ENCODE results near the gene RALGAPA1.
"Not testable (repeated sequence)": the region's sequence is repeated elsewhere in the genome, so short reads cannot be mapped to it uniquely, and the experiment has no call there.

The RALGAPA1 gene

DNA sequence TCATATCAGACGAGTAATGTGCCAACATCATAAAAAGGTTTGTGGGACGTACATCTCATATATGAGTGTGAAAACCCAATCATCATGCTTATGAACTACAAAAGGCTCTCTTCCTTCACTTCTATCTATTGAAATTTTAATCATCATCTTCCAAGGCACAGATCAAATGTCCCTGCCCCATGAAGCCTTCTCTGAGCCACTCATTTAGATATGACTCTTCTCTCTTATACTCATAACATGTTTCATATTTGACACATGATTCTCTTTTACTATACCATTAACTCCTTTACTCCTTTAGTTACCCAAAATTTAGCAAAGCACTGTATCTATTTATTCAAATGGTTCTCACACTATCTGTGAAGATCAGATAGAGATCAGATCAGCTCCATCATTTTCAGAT, 22.2 kb downstream of the RALGAPA1 start:
- Histone ChIP-seq H3K4me3 (ENCODE audit: low read depth in 1 of 2, low read length in 2 of 2) (no peak overlapping the region), H3K4me1 (ENCODE audit: insufficient read depth, low read length) (no peaks in the 10 kb centered on the region), H3K27me3 (ENCODE audit: control insufficient read depth in 1 of 2, insufficient read depth in 2 of 2, low read length in 2 of 2) (no peaks in the 10 kb centered on the region), H3K9me3 (ENCODE audit: low read length) (no peaks in the 10 kb centered on the region), H3K27ac (ENCODE audit: low read depth, low read length) (no peak overlapping the region), H3K36me3 (ENCODE audit: insufficient read depth, low read length) (no peaks in the 10 kb centered on the region), H3K9ac (ENCODE audit: low read length) (no peak overlapping the region)

DNA sequence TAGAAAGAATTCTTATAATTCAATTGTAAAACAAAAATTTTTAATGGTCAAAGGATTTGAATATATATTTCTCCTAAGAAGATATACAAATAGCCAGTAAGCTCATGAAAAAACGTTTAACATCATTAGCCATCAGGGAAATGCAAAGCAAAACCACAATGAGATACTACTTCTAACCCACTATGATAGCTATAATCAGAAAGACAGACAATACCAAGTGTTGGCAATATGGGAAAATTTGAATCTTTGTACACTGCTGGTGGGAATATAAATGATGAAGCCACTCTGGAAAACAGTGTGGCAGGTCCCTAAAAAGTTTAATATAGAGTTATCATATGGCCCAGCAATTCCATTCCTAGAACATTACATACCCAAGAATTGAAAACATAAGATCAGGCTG, 25.4 kb downstream of the RALGAPA1 start:
- Histone ChIP-seq H3K9me3 (ENCODE audit: low read length) (no peaks in the 10 kb centered on the region), H3K27me3 (ENCODE audit: control insufficient read depth in 1 of 2, insufficient read depth in 2 of 2, low read length in 2 of 2) (no peaks in the 10 kb centered on the region), H3K36me3 (ENCODE audit: insufficient read depth, low read length) (no peaks in the 10 kb centered on the region), H3K27ac (ENCODE audit: low read depth, low read length) (no peak overlapping the region), H3K9ac (ENCODE audit: low read length) (no peak overlapping the region), H3K4me1 (ENCODE audit: insufficient read depth, low read length) (no peaks in the 10 kb centered on the region), H3K4me3 (ENCODE audit: low read depth in 1 of 2, low read length in 2 of 2) (no peak overlapping the region)

DNA sequence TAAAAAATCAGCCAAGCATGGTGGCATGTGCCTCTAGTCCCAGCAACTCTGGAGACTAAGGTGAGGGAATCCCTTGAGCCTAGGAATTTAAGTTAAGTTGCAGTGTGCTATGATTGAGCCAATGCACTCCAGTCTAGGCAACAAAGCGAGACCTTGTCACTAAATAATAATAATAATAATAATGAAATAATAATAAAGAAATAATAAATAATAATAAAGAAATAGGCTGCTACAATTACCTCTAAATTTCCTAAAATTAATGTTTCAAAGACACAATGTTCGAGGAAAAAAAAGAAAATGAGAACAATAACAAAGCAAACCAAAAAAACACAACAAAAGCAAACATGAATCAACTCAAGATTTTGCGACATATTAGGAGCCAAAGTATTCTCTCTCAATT, 29.7 kb downstream of the RALGAPA1 start:
- no peak overlapping the region for H3K9ac ChIP-seq (ENCODE audit: low read length)
- no peaks in the 10 kb centered on the region for H3K36me3 ChIP-seq (ENCODE audit: insufficient read depth, low read length)
- no peaks in the 10 kb centered on the region for H3K4me1 ChIP-seq (ENCODE audit: insufficient read depth, low read length)
- no peak overlapping the region for H3K4me3 ChIP-seq (ENCODE audit: low read depth in 1 of 2, low read length in 2 of 2)
- H3K27ac ChIP-seq (ENCODE audit: low read depth, low read length), result no peak overlapping the region
- no peaks in the 10 kb centered on the region for H3K9me3 ChIP-seq (ENCODE audit: low read length)
- H3K27me3 ChIP-seq (ENCODE audit: control insufficient read depth in 1 of 2, insufficient read depth in 2 of 2, low read length in 2 of 2), result no peaks in the 10 kb centered on the region

DNA sequence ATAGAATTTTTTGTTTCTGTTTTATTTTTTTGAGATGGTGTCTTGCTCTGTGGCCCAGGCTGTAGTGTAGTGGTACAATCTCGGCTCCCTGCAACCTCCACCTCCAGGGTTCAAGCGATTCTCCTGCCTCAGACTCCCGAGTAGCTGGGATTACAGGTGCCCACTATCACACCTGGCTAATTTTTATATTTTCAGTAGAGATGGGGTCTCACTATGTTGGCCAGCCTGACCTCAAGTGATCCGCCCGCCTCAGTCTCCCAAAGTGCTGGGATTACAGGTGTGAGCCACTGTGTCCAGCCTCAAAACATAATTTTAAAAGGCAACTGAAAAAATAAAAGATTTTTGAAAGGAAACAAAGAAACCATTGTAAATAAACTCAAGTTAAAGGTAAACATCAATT, 31.5 kb downstream of the RALGAPA1 start:
- H3K4me3 ChIP-seq (ENCODE audit: low read depth in 1 of 2, low read length in 2 of 2); H3K27ac ChIP-seq (ENCODE audit: low read depth, low read length); H3K9me3 ChIP-seq (ENCODE audit: low read length); H3K36me3 ChIP-seq (ENCODE audit: insufficient read depth, low read length); H3K9ac ChIP-seq (ENCODE audit: low read length); H3K4me1 ChIP-seq (ENCODE audit: insufficient read depth, low read length); H3K27me3 ChIP-seq (ENCODE audit: control insufficient read depth in 1 of 2, insufficient read depth in 2 of 2, low read length in 2 of 2): not testable (repeated sequence)

DNA sequence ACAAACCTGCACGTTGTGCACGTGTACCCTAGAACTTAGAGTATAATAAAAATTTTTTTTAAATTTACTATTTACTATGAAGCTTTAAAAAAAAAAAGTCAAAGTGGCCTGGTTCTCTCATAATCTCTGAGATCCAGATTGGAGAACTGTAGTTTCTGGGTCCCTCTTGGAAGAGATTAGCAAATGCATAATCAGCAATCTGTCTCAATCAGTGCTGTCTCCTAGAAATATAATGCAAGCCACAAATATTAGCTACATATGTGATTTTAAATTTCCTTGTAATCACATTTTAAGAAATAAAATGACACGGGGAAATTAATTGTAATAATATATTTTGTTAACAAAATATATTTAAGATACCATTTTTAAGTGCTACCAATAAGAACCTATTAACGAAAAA, 32.3 kb downstream of the RALGAPA1 start:
- H3K27ac ChIP-seq (ENCODE audit: low read depth, low read length), result no peak overlapping the region
- H3K27me3 ChIP-seq (ENCODE audit: control insufficient read depth in 1 of 2, insufficient read depth in 2 of 2, low read length in 2 of 2), result no peaks in the 10 kb centered on the region
- H3K36me3 ChIP-seq (ENCODE audit: insufficient read depth, low read length), result no peaks in the 10 kb centered on the region
- no peaks in the 10 kb centered on the region for H3K9me3 ChIP-seq (ENCODE audit: low read length)
- H3K9ac ChIP-seq (ENCODE audit: low read length), result no peak overlapping the region
- H3K4me3 ChIP-seq (ENCODE audit: low read depth in 1 of 2, low read length in 2 of 2), result no peak overlapping the region
- no peaks in the 10 kb centered on the region for H3K4me1 ChIP-seq (ENCODE audit: insufficient read depth, low read length)

DNA sequence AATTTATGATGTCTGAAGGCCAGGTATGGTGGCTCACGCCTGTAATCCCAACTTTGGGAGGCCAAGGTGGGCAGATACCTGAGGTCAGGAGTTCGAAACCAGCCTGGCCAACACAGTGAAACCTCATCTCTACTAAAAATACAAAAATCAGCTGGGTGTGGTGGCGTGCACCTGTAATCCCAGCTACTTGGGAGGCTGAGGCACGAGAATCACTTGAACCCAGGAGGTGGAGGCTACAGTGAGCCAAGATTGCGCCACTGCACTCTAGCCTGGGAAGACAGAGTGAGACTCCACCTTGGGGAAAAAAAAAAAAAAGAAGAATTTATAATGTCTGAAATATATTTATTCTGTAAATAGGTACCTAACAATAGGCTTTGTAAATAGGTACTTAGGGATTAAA, 33.0 kb downstream of the RALGAPA1 start:
- H3K9me3 ChIP-seq (ENCODE audit: low read length); H3K4me1 ChIP-seq (ENCODE audit: insufficient read depth, low read length): not testable (repeated sequence)

DNA sequence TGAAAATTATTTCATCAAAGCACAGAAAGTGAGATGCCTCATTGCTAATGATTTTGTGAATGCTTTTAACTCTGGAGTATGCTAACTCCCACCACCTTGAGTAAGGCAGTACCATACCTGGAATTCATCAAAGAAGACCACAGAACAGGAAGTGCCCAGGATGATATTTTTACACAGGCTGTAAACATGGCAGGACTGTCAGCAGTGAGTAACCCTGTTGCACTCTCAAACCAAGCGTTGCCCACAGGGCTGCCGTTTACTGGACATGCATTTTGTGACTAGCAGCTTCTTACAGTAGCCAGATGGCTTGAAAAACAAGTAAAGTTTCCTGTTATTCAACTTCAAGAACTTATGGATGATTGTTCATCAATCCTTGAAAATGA, 42.4 kb downstream of the RALGAPA1 start:
- Histone ChIP-seq H3K27me3 (ENCODE audit: control insufficient read depth in 1 of 2, insufficient read depth in 2 of 2, low read length in 2 of 2) (no peaks in the 10 kb centered on the region), H3K4me3 (ENCODE audit: low read depth in 1 of 2, low read length in 2 of 2) (no peak overlapping the region), H3K9ac (ENCODE audit: low read length) (no peak overlapping the region), H3K36me3 (ENCODE audit: insufficient read depth, low read length) (no peaks in the 10 kb centered on the region), H3K9me3 (ENCODE audit: low read length) (no peaks in the 10 kb centered on the region), H3K4me1 (ENCODE audit: insufficient read depth, low read length) (no peaks in the 10 kb centered on the region), H3K27ac (ENCODE audit: low read depth, low read length) (no peak overlapping the region)

More for the DNA sequence above, 33.0 kb downstream of the RALGAPA1 start:
- H3K27ac ChIP-seq (ENCODE audit: low read depth, low read length); H3K4me3 ChIP-seq (ENCODE audit: low read depth in 1 of 2, low read length in 2 of 2); H3K9ac ChIP-seq (ENCODE audit: low read length); H3K27me3 ChIP-seq (ENCODE audit: control insufficient read depth in 1 of 2, insufficient read depth in 2 of 2, low read length in 2 of 2); H3K36me3 ChIP-seq (ENCODE audit: insufficient read depth, low read length): not testable (repeated sequence)

DNA sequence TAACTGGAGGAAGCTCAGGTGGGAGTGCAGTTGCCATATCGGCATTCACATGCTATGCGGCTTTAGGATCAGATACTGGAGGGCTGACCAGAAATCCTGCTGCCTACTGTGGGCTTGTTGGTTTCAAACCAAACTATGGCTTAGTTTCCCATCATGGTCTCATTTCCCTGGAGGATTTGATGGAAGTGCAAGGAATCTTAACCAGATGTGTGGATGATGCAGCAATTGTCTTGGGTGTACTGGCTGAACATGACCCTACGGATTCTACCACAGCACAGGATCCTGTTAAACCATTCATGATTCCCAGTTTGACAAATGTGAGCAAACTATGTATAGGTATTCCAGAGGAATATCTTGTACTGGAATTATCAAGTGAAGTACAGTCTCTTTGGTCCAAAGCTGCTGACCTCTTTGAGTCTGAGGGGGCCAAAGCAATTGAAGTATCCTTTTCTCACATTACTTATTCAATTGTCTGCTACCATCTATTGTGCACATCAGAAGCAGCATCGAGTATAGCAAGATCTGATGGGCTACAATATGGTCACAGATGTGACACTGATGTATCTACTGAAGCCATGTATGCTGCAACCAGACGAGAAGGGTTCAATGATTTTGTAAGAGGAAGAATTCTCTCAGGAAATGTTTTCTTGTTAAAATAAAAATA, 42.9 kb downstream of the RALGAPA1 start:
- no peaks in the 10 kb centered on the region for H3K27me3 ChIP-seq (ENCODE audit: control insufficient read depth in 1 of 2, insufficient read depth in 2 of 2, low read length in 2 of 2)
- no peaks in the 10 kb centered on the region for H3K4me1 ChIP-seq (ENCODE audit: insufficient read depth, low read length)
- H3K36me3 ChIP-seq (ENCODE audit: insufficient read depth, low read length), result no peaks in the 10 kb centered on the region
- H3K9me3 ChIP-seq (ENCODE audit: low read length), result no peaks in the 10 kb centered on the region
- H3K4me3 ChIP-seq (ENCODE audit: low read depth in 1 of 2, low read length in 2 of 2), result no peak overlapping the region
- no peak overlapping the region for H3K27ac ChIP-seq (ENCODE audit: low read depth, low read length)
- H3K9ac ChIP-seq (ENCODE audit: low read length), result no peak overlapping the region

DNA sequence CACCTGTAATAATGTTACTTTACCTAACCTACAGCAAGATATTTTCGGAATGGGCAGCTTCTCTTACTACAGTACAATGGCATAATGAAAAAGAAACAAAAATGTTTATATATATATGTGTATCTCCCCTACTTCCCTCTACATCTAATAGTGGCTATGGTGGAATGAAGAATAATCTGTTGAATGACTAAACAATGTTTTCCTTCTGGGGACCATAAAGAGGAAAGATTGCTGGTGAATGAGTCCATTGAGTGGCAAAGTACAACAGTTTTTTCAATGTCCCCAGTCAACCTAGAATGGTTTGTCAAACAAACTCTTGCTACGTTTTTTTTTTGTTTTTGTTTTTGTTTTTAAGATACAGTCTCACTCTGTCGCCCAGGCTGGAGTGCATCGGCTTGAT, 47.2 kb downstream of the RALGAPA1 start:
- Histone ChIP-seq H3K4me3 (ENCODE audit: low read depth in 1 of 2, low read length in 2 of 2) (no peak overlapping the region), H3K4me1 (ENCODE audit: insufficient read depth, low read length) (no peaks in the 10 kb centered on the region), H3K36me3 (ENCODE audit: insufficient read depth, low read length) (no peaks in the 10 kb centered on the region), H3K27me3 (ENCODE audit: control insufficient read depth in 1 of 2, insufficient read depth in 2 of 2, low read length in 2 of 2) (no peaks in the 10 kb centered on the region), H3K27ac (ENCODE audit: low read depth, low read length) (no peak overlapping the region), H3K9me3 (ENCODE audit: low read length) (no peaks in the 10 kb centered on the region), H3K9ac (ENCODE audit: low read length) (no peak overlapping the region)

DNA sequence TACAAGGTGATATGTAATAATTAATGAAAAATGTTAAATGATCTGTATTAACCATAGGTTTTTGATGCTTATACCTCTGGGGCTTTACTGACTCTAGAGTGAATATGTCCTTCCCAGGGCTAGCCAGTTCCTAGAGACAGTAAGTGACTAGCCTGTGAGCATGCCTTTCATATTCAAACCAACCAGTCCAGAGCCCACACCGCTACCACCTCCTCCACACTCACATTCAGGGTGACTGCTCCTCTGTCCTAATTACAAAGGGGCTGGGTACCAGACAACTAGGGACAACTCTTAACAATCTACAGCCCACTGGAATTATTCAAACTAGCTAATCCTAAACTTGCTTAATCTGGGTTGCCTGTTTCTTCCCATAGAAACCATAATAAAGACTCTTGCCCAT, 49.0 kb downstream of the RALGAPA1 start:
- H3K27ac ChIP-seq (ENCODE audit: low read depth, low read length), result no peak overlapping the region
- H3K9ac ChIP-seq (ENCODE audit: low read length), result no peak overlapping the region
- peaks cover 8% of the 10 kb centered on the region for H3K36me3 ChIP-seq (ENCODE audit: insufficient read depth, low read length)
- H3K9me3 ChIP-seq (ENCODE audit: low read length), result no peaks in the 10 kb centered on the region
- H3K4me3 ChIP-seq (ENCODE audit: low read depth in 1 of 2, low read length in 2 of 2), result no peak overlapping the region
- no peaks in the 10 kb centered on the region for H3K27me3 ChIP-seq (ENCODE audit: control insufficient read depth in 1 of 2, insufficient read depth in 2 of 2, low read length in 2 of 2)
- H3K4me1 ChIP-seq (ENCODE audit: insufficient read depth, low read length), result no peaks in the 10 kb centered on the region

DNA sequence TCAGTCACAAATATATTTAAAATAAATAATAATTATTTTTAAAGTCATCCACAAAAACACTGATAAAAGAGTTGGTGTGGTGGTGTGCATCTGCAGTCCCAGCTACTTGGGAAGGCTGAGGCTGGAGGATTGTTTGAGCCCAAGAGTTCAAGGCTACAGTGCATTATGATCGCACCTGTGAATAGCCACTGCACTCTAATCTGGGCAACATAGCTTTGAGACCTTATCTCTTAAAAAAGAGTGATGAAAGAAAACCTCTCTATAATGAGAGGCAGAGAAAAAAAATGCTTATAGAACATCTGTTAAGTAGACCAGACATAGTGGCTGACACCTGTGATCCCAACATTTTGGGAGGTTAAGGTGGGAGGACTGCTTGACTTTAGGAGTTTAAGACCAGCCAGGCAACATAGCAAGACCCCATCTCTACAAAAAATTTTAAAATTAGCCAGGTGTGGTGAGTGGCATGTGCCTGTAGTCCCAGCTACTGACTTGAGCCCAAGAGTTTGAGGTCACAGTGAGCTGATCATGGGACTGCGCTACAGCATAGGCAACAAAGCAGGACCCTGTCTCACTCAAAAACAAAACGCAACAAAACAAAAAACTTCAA, 50.5 kb downstream of the RALGAPA1 start:
- peaks cover 8% of the 10 kb centered on the region for H3K36me3 ChIP-seq (ENCODE audit: insufficient read depth, low read length)

DNA sequence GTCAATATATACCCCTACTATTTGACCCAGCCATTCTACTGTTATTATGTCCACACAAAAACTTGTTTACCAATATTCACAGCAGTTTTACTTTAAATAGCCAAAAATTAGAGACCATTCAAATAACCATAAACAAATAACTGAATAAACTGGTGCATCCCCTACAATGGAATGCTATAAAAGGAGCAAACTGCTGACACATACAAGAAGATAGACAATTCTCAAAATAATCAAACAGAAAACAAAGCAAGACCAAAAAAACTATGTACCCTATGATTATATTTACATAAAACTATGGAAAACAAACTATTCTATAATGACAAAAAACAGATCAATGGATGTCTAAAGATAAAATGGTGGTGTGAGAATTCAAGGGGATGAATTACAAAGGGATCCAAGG, 54.4 kb downstream of the RALGAPA1 start:
- H3K4me3 ChIP-seq (ENCODE audit: low read depth in 1 of 2, low read length in 2 of 2), result no peak overlapping the region
- H3K9ac ChIP-seq (ENCODE audit: low read length), result no peak overlapping the region
- H3K27me3 ChIP-seq (ENCODE audit: control insufficient read depth in 1 of 2, insufficient read depth in 2 of 2, low read length in 2 of 2), result no peaks in the 10 kb centered on the region
- H3K36me3 ChIP-seq (ENCODE audit: insufficient read depth, low read length), result peaks cover 28% of the 10 kb centered on the region
- H3K4me1 ChIP-seq (ENCODE audit: insufficient read depth, low read length), result no peaks in the 10 kb centered on the region
- H3K27ac ChIP-seq (ENCODE audit: low read depth, low read length), result no peak overlapping the region
- no peaks in the 10 kb centered on the region for H3K9me3 ChIP-seq (ENCODE audit: low read length)

More for the DNA sequence above, 50.5 kb downstream of the RALGAPA1 start:
- Histone ChIP-seq H3K27ac (ENCODE audit: low read depth, low read length) (no peak overlapping the region), H3K4me1 (ENCODE audit: insufficient read depth, low read length) (no peaks in the 10 kb centered on the region), H3K9me3 (ENCODE audit: low read length) (no peaks in the 10 kb centered on the region), H3K27me3 (ENCODE audit: control insufficient read depth in 1 of 2, insufficient read depth in 2 of 2, low read length in 2 of 2) (no peaks in the 10 kb centered on the region), H3K4me3 (ENCODE audit: low read depth in 1 of 2, low read length in 2 of 2) (no peak overlapping the region), H3K9ac (ENCODE audit: low read length) (no peak overlapping the region)

Measured in muscle layer of colon (tissue), 2 donors.